Stimulated activated CD4-positive, alpha-beta T cell treated with anti-CD3 and anti-CD28 coated beads, Interleukin-2, amount 100 ng/mL, for 4 hours (primary cell): ENCODE results near the gene ASPHD1.

Experiments
- DNase-seq: peaks from one replicate; pipeline ENCODE4 v3.0.0-alpha.2; 2020; ENCODE audit warnings: low read depth

The ASPHD1 gene

DNA sequence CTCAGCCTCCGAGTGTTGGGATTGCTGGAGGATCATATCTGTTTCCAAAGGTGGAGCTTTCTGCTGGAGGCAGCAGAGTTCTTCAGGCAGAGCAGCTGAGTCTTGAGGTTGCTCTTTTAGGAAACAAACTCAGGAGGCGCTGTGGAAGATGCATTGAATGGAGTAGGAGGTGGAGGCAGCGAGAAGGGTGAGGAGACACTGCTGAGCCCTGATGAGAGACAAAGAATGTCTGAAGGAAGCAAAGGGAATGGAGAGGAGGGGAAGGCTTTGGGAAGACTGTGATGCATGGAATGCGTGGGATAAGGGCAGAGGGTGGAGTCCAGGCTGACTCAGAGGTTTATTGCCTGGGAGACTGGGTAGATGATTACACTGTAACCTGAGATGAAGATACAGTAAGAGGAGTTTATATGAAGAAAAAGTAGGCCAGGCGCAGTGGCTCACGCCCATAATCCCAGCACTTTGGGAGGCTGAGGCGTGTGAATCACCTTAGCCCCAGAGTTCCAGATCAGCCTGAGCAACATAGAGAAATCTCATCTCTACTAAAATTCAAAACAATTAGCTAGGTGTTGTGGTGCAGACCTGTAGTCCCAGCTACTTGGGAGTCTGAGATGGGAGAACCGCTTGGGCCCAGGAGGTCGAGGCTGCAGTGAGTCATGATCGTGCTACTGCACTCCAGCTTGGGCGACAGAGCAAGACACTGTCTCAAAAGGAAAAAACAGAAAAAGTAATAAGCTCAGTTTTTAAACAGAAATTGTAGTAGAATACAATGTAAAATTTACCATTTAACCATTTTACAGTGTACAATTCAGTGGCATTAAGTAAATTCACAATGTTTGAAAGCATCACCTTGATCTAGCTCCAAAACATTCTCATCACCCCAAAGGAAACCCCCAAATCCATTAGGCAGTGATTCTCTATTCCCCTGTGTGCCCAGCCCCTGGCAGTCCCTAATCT lies 43.8 kb downstream of the ASPHD1 start:
- no peak for DNase-seq

- no peak for DNase-seq
Observed at GRCh38 chr16:29947897-29948296, 47.6 kb downstream of the ASPHD1 start.

DNA sequence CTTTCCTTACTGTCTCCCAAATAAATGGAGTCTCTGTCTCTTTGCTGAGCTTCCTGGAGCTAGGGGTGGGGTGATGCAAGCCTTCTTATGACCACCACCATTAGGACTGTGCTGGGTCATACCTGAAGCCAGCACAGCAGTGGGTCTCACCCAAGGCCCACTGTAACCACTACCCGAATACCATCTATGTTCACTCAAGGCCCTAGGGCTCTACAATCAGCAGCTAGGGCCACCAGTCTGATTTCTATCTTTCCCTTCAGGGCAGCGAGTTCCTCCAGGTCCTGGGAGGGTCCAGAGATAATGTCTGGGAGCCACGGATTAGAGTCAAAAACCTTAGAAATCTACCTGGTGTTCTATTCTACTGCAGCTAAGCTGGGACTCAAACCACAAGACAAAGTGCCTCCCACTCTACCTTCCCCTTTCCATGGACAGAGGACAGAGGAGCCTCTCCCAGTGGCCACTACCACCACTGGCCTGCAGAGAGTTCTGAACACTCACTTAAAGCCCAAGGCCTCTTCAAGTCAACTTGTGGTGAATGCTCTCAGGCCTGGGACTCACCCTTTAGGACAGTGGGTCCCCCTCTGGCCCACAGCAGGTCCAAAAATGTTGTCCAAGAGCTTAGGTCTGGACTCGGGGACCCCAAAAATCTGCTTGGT lies 50.6 kb downstream of the ASPHD1 start:
- no peak for DNase-seq

DNA sequence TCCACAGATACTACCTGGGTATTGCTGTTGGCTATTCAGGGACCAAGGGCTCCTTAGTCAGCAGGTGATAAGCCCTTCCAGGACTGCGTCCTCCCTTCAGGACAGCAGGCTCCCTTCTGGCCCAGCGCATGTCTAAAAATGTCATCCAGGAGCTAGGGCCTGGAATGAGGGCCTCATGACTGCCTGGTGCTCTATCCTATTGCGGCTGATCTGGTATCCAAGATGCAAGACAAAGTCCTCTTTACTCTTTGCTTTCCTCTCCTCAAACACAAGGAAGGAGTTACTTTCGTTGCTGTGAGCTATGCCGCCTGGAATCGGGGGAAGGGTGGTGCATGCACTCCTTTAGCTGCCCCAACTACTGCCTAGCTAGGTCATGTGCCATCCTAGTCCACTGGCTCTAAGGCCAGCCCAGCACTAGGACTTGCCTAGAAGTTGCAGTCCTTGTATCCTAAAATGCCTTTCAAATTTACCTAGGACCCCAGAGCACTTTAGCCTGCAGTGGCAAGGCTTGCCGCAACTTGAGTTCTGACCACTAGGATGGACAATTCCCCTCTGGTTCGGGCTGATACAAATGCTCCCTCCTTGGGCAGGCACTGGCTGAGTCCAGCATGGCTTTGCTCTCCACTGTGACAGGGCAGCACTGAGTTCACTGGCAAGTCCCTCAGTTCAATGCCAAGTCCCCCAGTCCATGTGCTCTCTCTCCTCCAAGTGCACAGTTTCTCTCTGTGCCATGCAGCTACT lies 51.5 kb downstream of the ASPHD1 start:
- no peak for DNase-seq
